Upper lobe of left lung (tissue), 6 donors: ENCODE results near the gene CPLX1. TPM values are rescaled to one million over a fixed set of nuclear protein-coding genes. Genes with fewer than 3 reads are reported as not detected.

Experiments used
- ATAC-seq, 2 donors: fragments of 200-7000 bp; cut with Tn5 transposase; one replicate each; pipeline ENCODE4 v1.9.1; 2022; ENCODE audit warnings: mild to moderate bottlenecking in 2 of 2, moderate library complexity in 2 of 2; ENCODE audit not compliant: low FRiP score in 2 of 2
- DNase-seq, 2 donors: peaks; one replicate each; pipeline ENCODE4 v3.0.0-alpha.2; 2019 to 2020
- H3K27ac ChIP-seq, 4 donors: fragments of 200-600 bp; sonication (generic); one replicate each; pipeline ENCODE4 v1.5.1; 2016 to 2019
- H3K27me3 ChIP-seq, 4 donors: fragments of 200-600 bp; sonication (generic); one replicate each; pipeline ENCODE4 v1.5.1; 2017 to 2019
- H3K36me3 ChIP-seq, 4 donors: fragments of 200-600 bp; sonication (generic); one replicate each; pipeline ENCODE4 v1.5.1; 2016 to 2019
- H3K4me1 ChIP-seq, 4 donors: fragments of 200-600 bp; sonication (generic); one replicate each; pipeline ENCODE4 v1.5.1; 2018 to 2019
- H3K4me3 ChIP-seq, 4 donors: fragments of 200-600 bp; sonication (generic); one replicate each; pipeline ENCODE4 v1.5.1; 2017 to 2019; ENCODE audit warnings: mild to moderate bottlenecking in 2 of 4, moderate library complexity in 1 of 4
- H3K9me3 ChIP-seq, 4 donors: fragments of 200-600 bp; sonication (generic); one replicate each; pipeline ENCODE4 v1.5.1; 2018 to 2019
- EP300 ChIP-seq, 4 donors: sonication (generic); formaldehyde crosslinking; IDR thresholded peaks; one replicate each; pipeline ENCODE4 v1.5.1; 2017; ENCODE audit warnings: antibody characterized with exemption in 4 of 4, control low read depth in 2 of 4
- POLR2A ChIP-seq, 4 donors: fragments of 450-650 bp; IDR thresholded peaks; one replicate each; pipeline ENCODE4 v1.5.1; 2016 to 2017; ENCODE audit warnings: antibody characterized with exemption in 4 of 4, mild to moderate bottlenecking in 2 of 4
- POLR2AphosphoS5 ChIP-seq, 2 donors: sonication (generic); formaldehyde crosslinking; IDR thresholded peaks; one replicate each; pipeline ENCODE4 v1.5.1; 2017; ENCODE audit warnings: antibody characterized with exemption in 2 of 2
- WGBS, 2 donors: methylation state at CpG; one replicate each; pipeline ENCODE4 v1.1.5; 2017 to 2018; 5-methylcytosine and 5-hydroxymethylcytosine counted together
- total RNA-seq, 6 donors: library from RNA; depleted of rRNA in 4 of 6; stranded (reverse); fragments of >200 nt in 4 of 6; gene quantifications; one replicate each; pipeline versions ENCODE4 v1.1.0 to v1.2.1, GENCODE V29; 2016 to 2021
- TF ChIP-seq, protein P1 (sequence below), 6 experiments: fragments of 450-650 bp in 4 of 6; fragments of 200-600 bp in 2 of 6; sonication (generic) in 2 of 6; IDR thresholded peaks; one replicate each; pipeline ENCODE4 v1.5.1; 2016 to 2019; ENCODE audit warnings: antibody characterized with exemption in 6 of 6
- donor health status: DM: no; HTN: no; CAD: no; lungs with moderate emphysema.
- donor health status: DM: no; HTN: yes; CAD: no; lungs with severe emphysema.

Gene CPLX1
- total RNA-seq, 6 donors from 2014 or later: 0.61 to 4.2 (median 1.8) TPM

DNA sequence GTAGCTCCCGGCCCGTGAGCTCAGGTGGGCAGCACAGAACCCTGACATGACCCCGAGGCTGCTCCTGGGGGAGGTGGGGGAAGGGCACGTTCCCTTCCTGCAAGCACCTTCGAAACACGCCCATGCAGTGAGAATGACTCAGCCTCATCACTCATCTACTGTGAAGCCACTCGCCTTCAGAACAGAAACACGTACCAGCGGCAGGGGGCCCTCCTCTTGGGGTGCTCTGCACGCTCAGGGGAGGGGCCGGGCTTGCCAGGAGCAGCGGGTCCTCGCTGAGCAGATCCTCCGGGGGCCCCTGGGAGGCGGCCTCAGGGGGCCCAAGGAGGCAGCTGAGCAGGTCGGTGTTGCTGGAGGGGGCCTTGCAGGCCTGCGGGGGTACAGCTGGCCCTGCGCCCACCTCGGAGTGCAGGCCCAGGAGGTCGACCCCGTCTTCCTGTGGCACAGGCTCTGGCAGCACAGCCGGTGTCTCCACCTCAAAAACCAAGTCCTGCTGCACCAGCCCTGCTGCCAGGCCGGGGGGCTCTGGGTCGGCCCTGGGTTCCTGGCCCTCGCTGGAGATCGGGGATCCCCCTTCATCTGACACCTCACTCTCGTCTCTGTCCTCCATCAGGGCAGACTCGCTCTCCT lies 40.9 kb upstream of the CPLX1 start:
- ATAC-seq (no peak), DNase-seq (no peak)
- H3K27me3 ChIP-seq: no peaks in the 10 kb centered on the region
- H3K9me3 ChIP-seq: no peaks in the 10 kb centered on the region
- H3K27ac ChIP-seq: no peak overlapping the region
- TF ChIP-seq POLR2AphosphoS5 (IDR thresholded peaks at IDR 0.05): no peak
- no peak for TF ChIP-seq POLR2A (IDR thresholded peaks at IDR 0.05)
- TF ChIP-seq EP300 (IDR thresholded peaks at IDR 0.05): no peak
- TF ChIP-seq, protein P1, sequence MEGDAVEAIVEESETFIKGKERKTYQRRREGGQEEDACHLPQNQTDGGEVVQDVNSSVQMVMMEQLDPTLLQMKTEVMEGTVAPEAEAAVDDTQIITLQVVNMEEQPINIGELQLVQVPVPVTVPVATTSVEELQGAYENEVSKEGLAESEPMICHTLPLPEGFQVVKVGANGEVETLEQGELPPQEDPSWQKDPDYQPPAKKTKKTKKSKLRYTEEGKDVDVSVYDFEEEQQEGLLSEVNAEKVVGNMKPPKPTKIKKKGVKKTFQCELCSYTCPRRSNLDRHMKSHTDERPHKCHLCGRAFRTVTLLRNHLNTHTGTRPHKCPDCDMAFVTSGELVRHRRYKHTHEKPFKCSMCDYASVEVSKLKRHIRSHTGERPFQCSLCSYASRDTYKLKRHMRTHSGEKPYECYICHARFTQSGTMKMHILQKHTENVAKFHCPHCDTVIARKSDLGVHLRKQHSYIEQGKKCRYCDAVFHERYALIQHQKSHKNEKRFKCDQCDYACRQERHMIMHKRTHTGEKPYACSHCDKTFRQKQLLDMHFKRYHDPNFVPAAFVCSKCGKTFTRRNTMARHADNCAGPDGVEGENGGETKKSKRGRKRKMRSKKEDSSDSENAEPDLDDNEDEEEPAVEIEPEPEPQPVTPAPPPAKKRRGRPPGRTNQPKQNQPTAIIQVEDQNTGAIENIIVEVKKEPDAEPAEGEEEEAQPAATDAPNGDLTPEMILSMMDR (IDR thresholded peaks at IDR 0.05): no peak
- WGBS, 2 donors: 94 to 97% methylated on average over 11 to 28 of the region's 28 CpGs
- peaks cover 38 to 97% (median 80%) of the 10 kb centered on the region in 4 donors for H3K36me3 ChIP-seq
- H3K4me3 ChIP-seq: no peak overlapping the region
- H3K4me1 ChIP-seq: no peaks in the 10 kb centered on the region

DNA sequence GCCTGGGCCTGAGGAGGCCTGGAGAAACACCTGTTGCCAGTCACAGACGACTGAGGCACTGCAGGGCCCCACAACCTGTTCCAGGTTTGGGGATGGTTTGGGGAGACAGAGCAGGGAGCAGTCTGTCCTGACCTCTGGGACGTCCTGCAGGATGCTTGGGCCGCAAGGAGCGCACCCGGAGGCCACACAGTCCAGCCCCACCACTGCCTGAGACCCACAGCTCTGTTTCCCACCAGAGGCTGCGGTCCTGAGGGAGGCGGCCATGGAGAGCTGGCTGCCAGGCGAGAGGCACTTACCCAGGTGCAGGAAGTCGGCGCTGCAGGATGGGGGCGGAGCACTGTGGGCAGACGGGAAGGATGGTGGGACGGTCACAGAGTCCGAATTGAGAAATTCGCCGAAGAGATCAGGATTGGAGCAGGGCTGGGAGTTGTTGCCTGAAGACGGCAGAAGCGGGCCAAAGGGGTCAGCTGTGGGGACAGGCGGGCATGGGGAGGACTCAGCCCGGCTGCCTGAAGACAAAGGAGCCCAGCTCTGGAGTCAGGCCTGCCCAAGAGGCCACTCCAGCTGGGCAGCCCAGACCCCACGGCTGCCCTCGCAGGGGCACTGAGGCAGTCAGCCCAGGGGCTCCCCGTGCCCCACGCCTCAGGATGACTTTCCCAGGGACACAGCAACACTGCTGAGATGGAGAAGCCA lies 40.3 kb upstream of the CPLX1 start:
- no peak overlapping the region for H3K27ac ChIP-seq
- H3K9me3 ChIP-seq: no peaks in the 10 kb centered on the region
- TF ChIP-seq EP300 (IDR thresholded peaks at IDR 0.05) (no peak), POLR2A (IDR thresholded peaks at IDR 0.05) (no peak), POLR2AphosphoS5 (IDR thresholded peaks at IDR 0.05) (no peak)
- TF ChIP-seq, protein P1 (IDR thresholded peaks at IDR 0.05): no peak
- no peak overlapping the region for H3K4me3 ChIP-seq
- peaks cover 38 to 97% (median 84%) of the 10 kb centered on the region in 4 donors for H3K36me3 ChIP-seq
- H3K4me1 ChIP-seq: no peaks in the 10 kb centered on the region
- WGBS, 2 donors: 94% methylated on average over 20 of the region's 24 CpGs
- no peak for DNase-seq
- H3K27me3 ChIP-seq: no peaks in the 10 kb centered on the region
- peak in 1 of 2 donors; percentile 4 for ATAC-seq

DNA sequence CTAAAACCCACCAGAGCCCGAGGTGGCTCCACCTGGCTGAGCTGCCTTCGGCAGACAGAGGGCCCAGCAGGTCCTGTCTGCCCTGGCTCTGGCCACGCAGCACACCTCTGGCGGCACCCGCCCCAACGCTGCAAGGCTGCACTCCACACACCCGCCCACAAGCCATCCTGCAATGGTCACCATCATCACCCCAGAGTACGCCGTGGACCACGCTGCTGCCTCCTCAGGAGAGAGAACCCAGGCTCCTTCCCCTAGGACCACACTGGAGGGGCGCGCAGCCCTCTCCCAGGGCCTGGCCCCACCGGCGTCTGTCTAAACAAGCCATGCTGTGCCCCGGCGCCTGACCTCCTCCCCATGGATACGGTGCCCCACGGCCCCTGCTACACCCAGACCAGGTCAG lies 39.6 kb upstream of the CPLX1 start:
- 94% methylated on average over 17 of the region's 18 CpGs for WGBS, 2 donors
- Histone ChIP-seq H3K4me3 (no peak overlapping the region), H3K27ac (no peak overlapping the region), H3K27me3 (no peaks in the 10 kb centered on the region), H3K36me3 (peaks cover 43 to 97% (median 83%) of the 10 kb centered on the region in 4 donors), H3K4me1 (no peaks in the 10 kb centered on the region), H3K9me3 (no peaks in the 10 kb centered on the region)
- ATAC-seq: no peak
- no peak for DNase-seq
- TF ChIP-seq EP300 (IDR thresholded peaks at IDR 0.05) (no peak), POLR2AphosphoS5 (IDR thresholded peaks at IDR 0.05) (no peak), POLR2A (IDR thresholded peaks at IDR 0.05) (no peak)
- TF ChIP-seq, protein P1 (IDR thresholded peaks at IDR 0.05): no peak

DNA sequence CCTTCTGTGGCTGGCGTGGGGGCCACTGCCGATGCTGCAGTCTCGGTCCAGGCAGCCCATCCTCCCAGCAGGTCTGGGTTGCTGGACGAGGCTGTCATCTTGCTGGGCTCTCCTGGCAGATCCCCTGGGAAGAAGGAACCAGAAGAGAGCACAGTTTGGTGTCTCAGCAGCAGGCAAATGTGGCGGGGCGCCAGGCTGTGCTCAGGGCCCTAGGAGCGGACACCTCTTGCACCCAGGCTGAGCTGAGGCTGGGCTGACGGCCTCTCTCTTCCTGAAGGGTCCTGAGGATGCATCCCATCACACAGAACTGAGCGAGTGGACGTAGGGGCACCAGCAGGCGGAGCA lies 39.2 kb upstream of the CPLX1 start:
- ATAC-seq (no peak), DNase-seq (no peak)
- TF ChIP-seq POLR2AphosphoS5 (IDR thresholded peaks at IDR 0.05): no peak
- TF ChIP-seq, protein P1 (IDR thresholded peaks at IDR 0.05): no peak
- no peak for TF ChIP-seq POLR2A (IDR thresholded peaks at IDR 0.05)
- TF ChIP-seq EP300 (IDR thresholded peaks at IDR 0.05): no peak
- H3K4me1 ChIP-seq: no peaks in the 10 kb centered on the region
- H3K27me3 ChIP-seq: no peaks in the 10 kb centered on the region
- WGBS, 2 donors: 95 to 100% methylated on average over 4 to 11 of the region's 11 CpGs
- no peaks in the 10 kb centered on the region for H3K9me3 ChIP-seq
- H3K4me3 ChIP-seq: no peak overlapping the region
- peaks cover 45 to 97% (median 83%) of the 10 kb centered on the region in 4 donors for H3K36me3 ChIP-seq
- no peak overlapping the region for H3K27ac ChIP-seq
